Psoas muscle (tissue), 8 donors: ENCODE data around the gene ZNRF1. TPM values are rescaled to one million over a fixed set of nuclear protein-coding genes. Genes with fewer than 3 reads are reported as not detected.
A peak's percentile ranks its signal among the peaks of the same experiment; 100 is the strongest.

Source experiments
- ATAC-seq, 4 donors: fragments of 200-7000 bp; cut with Tn5 transposase; one replicate each; pipeline ENCODE4 v1.9.1; 2020; ENCODE audit warnings: moderate library complexity in 3 of 4, mild to moderate bottlenecking in 2 of 4
- DNase-seq, 2 donors: peaks; one replicate each; pipeline ENCODE4 v3.0.0-alpha.2; 2020
- H3K27ac ChIP-seq: fragments of 200-600 bp; one replicate; pipeline ENCODE4 v1.8.0; 2022
- H3K27me3 ChIP-seq, 3 donors: fragments of 200-600 bp in 1 of 3; one replicate each; pipeline versions ENCODE4 v1.6.1 to v1.8.0; 2013 to 2022; ENCODE audit warnings: low read length in 2 of 3, mild to moderate bottlenecking in 2 of 3, moderate library complexity in 1 of 3; ENCODE audit not compliant: insufficient read depth in 3 of 3
- H3K36me3 ChIP-seq, 2 donors: fragments of 200-600 bp in 1 of 2; one replicate each; pipeline versions ENCODE4 v1.6.1 to v1.8.0; 2013 to 2022; ENCODE audit warnings: low read depth in 1 of 2, mild to moderate bottlenecking in 1 of 2, moderate library complexity in 1 of 2; ENCODE audit not compliant: insufficient read depth in 1 of 2
- H3K4me1 ChIP-seq: fragments of 200-600 bp; one replicate; pipeline ENCODE4 v1.8.0; 2022
- H3K4me3 ChIP-seq: fragments of 200-600 bp; one replicate; pipeline ENCODE4 v1.8.0; 2022; ENCODE audit warnings: mild to moderate bottlenecking
- H3K9me3 ChIP-seq: fragments of 200-600 bp; one replicate; pipeline ENCODE4 v1.8.0; 2022
- WGBS, 3 donors: extraction: QIAGEN DNeasy Blood & Tissue Kit; methylation state at CpG; one replicate each; pipeline versions ENCODE4 v1.1.6 to v1.1.7; 2013; 5-methylcytosine and 5-hydroxymethylcytosine counted together
- intact Hi-C, 2 donors: fragments of 100-400 bp; cut with DNase I; formaldehyde crosslinking; loops; one replicate each; pipeline versions ENCODE4 v1.11.0 to v1.14.2; 2022
- polyA plus RNA-seq, 3 donors: library from polyadenylated mRNA; stranded (reverse); fragments of 200-250 nt; gene quantifications; one replicate each; pipeline ENCODE4 v1.2.3, GENCODE V29; 2013
- total RNA-seq, 4 donors: library from RNA; stranded (reverse); fragmentation: NEBNext Ultra II Directional in 2 of 4; extraction: Animal tissue kit (Norgen Biotek cat#: 25700) in 2 of 4; gene quantifications; one replicate each; pipeline versions ENCODE4 v1.2.1 to v1.2.4, GENCODE V29; 2021 to 2023
- TF ChIP-seq, protein P1 (sequence below): fragments of 200-600 bp; IDR thresholded peaks from one replicate; pipeline ENCODE4 v1.8.0; 2022; ENCODE audit warnings: antibody characterized with exemption
- donor health status: healthy with polysubstance abuse.
- donor health status: DM: no; HTN: no; CAD: no; lungs with moderate emphysema.
- donor health status: Bipolar disorder and iron deficiency.
- donor health status: healthy.
- donor health status: DM: yes; HTN: yes; CAD: no.
- donor health status: DM: no; HTN: no; CAD: no.
- donor health status: DM: no; HTN: no; CAD: no.
- donor health status: DM: yes; HTN: yes; CAD: no.

The ZNRF1 gene
- total and polyA plus RNA-seq, 7 donors, result 6.7 to 57.0 (median 27.4) TPM

GRCh38 chr16:75074304-75074793 lies 75.5 kb downstream of the ZNRF1 start:
- H3K4me3 ChIP-seq, result no peak overlapping the region
- TF ChIP-seq, protein P1, sequence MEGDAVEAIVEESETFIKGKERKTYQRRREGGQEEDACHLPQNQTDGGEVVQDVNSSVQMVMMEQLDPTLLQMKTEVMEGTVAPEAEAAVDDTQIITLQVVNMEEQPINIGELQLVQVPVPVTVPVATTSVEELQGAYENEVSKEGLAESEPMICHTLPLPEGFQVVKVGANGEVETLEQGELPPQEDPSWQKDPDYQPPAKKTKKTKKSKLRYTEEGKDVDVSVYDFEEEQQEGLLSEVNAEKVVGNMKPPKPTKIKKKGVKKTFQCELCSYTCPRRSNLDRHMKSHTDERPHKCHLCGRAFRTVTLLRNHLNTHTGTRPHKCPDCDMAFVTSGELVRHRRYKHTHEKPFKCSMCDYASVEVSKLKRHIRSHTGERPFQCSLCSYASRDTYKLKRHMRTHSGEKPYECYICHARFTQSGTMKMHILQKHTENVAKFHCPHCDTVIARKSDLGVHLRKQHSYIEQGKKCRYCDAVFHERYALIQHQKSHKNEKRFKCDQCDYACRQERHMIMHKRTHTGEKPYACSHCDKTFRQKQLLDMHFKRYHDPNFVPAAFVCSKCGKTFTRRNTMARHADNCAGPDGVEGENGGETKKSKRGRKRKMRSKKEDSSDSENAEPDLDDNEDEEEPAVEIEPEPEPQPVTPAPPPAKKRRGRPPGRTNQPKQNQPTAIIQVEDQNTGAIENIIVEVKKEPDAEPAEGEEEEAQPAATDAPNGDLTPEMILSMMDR, result no peak
- peak overlapping the region; percentile 14 for H3K27ac ChIP-seq
- DNase-seq (no peak), ATAC-seq (peak in 1 of 4 donors; percentile 18)
- 34 to 53% (median 45%) methylated on average over 4 of the region's 4 CpGs for WGBS, 3 donors
- H3K9me3 ChIP-seq, result no peaks in the 10 kb centered on the region
- intact Hi-C loops, result no loop called here
- no peaks in the 10 kb centered on the region for H3K36me3 ChIP-seq
- H3K4me1 ChIP-seq, result peaks cover 43% of the 10 kb centered on the region
- no peaks in the 10 kb centered on the region for H3K27me3 ChIP-seq

GRCh38 chr16:75074920-75075687 lies 76.3 kb downstream of the ZNRF1 start:
- Histone ChIP-seq H3K9me3 (no peaks in the 10 kb centered on the region), H3K4me1 (peaks cover 42% of the 10 kb centered on the region), H3K27me3 (no peaks in the 10 kb centered on the region), H3K36me3 (no peaks in the 10 kb centered on the region), H3K4me3 (no peak overlapping the region), H3K27ac (peak overlapping the region; percentile 14)
- intact Hi-C loops, result no loop called here
- TF ChIP-seq, protein P1, result no peak
- WGBS, 3 donors, result 62 to 73% (median 62%) methylated on average over 12 of the region's 12 CpGs
- DNase-seq (peak in 1 of 2 donors; percentile 59), ATAC-seq (peak; percentile 26 to 51 (median 39))

GRCh38 chr16:75075688-75076268 lies 77.0 kb downstream of the ZNRF1 start:
- H3K9me3 ChIP-seq, result no peaks in the 10 kb centered on the region
- intact Hi-C loops, result no loop called here
- ATAC-seq (no peak), DNase-seq (no peak)
- TF ChIP-seq, protein P1, result no peak
- H3K4me3 ChIP-seq, result no peak overlapping the region
- peak overlapping the region; percentile 14 for H3K27ac ChIP-seq
- no peaks in the 10 kb centered on the region for H3K36me3 ChIP-seq
- no peaks in the 10 kb centered on the region for H3K27me3 ChIP-seq
- H3K4me1 ChIP-seq, result peaks cover 41% of the 10 kb centered on the region
- WGBS, 3 donors, result 50 to 68% (median 53%) methylated on average over 3 of the region's 3 CpGs

GRCh38 chr16:75078886-75079285 lies 80.1 kb downstream of the ZNRF1 start:
- Histone ChIP-seq H3K27ac (peak overlapping the region; percentile 60), H3K36me3 (no peaks in the 10 kb centered on the region), H3K27me3 (no peaks in the 10 kb centered on the region), H3K4me1 (peaks cover 49% of the 10 kb centered on the region), H3K9me3 (no peaks in the 10 kb centered on the region), H3K4me3 (no peak overlapping the region)
- DNase-seq (no peak), ATAC-seq (peak; percentile 21 to 65 (median 59))
- WGBS, 3 donors, result 58 to 70% (median 68%) methylated on average over 8 of the region's 8 CpGs
- intact Hi-C loops, result no loop called here
- TF ChIP-seq, protein P1, result no peak
